Measurements from ENCODE around the gene PAQR6. TPM values are rescaled to one million over a fixed set of nuclear protein-coding genes. Genes with fewer than 3 reads are reported as not detected.

The PAQR6 gene
- total RNA-seq, 4 donors from 2014 or later: 0.88 to 3.4 (median 2.0) TPM

DNA sequence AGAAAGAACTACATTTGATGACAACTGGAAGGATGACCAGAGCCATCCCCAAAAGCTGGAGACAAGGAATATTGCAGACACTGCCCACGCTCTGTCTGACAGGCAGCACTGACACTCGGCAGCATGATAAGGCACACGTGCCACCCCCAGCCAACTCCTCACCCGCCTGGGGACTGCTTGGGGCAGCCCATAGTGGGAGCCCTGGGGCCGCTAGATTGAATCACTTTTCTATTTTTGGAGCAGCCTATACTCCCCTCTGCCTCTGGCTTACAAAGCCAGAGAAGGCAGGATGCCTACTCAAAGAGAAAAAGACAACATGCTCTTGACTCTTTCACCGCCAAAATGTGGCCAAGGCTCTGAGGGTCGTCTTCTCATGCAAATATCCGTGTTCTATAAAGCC is 33.4 kb upstream of the PAQR6 start:
- peaks cover 15 to 55% (median 24%) of the 10 kb centered on the region in 3 donors for H3K36me3 ChIP-seq
- peak overlapping the region; percentile 73 to 96 (median 82) for H3K4me3 ChIP-seq
- H3K27ac ChIP-seq: peak overlapping the region; percentile 94 to 97 (median 96)
- 18 to 19% methylated on average over 7 to 8 of the region's 8 CpGs for WGBS, 2 donors
- H3K4me1 ChIP-seq: peaks cover 23 to 54% (median 24%) of the 10 kb centered on the region in 3 donors
- H3K9me3 ChIP-seq: no peaks in the 10 kb centered on the region
- no peak for DNase-seq
- H3K27me3 ChIP-seq: no peaks in the 10 kb centered on the region
- intact Hi-C loops (cut with DNase I): no loop called here
- TF ChIP-seq POLR2A (IDR thresholded peaks at IDR 0.05): no peak
- TF ChIP-seq CTCF (IDR thresholded peaks at IDR 0.05): no peak

GRCh38 chr1:156279837-156280236 is 32.0 kb upstream of the PAQR6 start:
- H3K36me3 ChIP-seq: peaks cover 20 to 57% (median 31%) of the 10 kb centered on the region in 3 donors
- 78 to 91% methylated on average over 3 of the region's 3 CpGs for WGBS, 2 donors
- no peaks in the 10 kb centered on the region for H3K27me3 ChIP-seq
- no peak for TF ChIP-seq CTCF (IDR thresholded peaks at IDR 0.05)
- no peak for TF ChIP-seq POLR2A (IDR thresholded peaks at IDR 0.05)
- intact Hi-C loops (cut with DNase I): no loop called here
- no peak for DNase-seq
- H3K9me3 ChIP-seq: no peaks in the 10 kb centered on the region
- no peak overlapping the region for H3K4me3 ChIP-seq
- H3K4me1 ChIP-seq: peaks cover 19 to 40% (median 21%) of the 10 kb centered on the region in 3 donors
- H3K27ac ChIP-seq: no peak overlapping the region

DNA sequence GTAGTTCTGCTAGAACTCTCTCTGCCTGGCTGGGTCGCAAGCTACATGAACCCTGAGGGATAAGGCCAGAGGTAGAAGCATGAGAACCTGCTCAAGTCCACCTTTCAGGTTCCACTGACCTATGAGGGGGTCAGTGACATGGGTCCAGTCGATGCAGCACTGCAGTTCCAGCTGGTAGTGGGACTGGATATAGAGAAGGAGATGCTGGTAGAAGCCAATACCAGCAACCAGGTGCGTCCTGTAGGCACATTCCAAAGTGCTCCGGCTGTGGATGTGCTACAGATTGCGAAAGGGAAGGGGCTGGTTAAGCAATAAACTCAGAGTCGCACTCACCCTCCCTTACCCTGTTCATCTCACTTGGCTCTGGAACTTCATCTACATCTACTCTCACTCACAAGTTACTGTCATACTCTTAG is 29.1 kb upstream of the PAQR6 start:
- 47 to 73% methylated on average over 5 to 6 of the region's 6 CpGs for WGBS, 2 donors
- TF ChIP-seq CTCF (IDR thresholded peaks at IDR 0.05) (no peak), POLR2A (IDR thresholded peaks at IDR 0.05) (no peak)
- intact Hi-C loops (cut with DNase I): no loop called here
- no peaks in the 10 kb centered on the region for H3K9me3 ChIP-seq
- H3K27me3 ChIP-seq: no peaks in the 10 kb centered on the region
- peak overlapping the region in 1 of 4 donors; percentile 1 for H3K27ac ChIP-seq
- H3K4me1 ChIP-seq: peaks cover 9 to 23% (median 10%) of the 10 kb centered on the region in 3 donors
- H3K36me3 ChIP-seq: peaks cover 30 to 86% (median 59%) of the 10 kb centered on the region in 3 donors
- no peak overlapping the region for H3K4me3 ChIP-seq
- no peak for DNase-seq

GRCh38 chr1:156276532-156276931 is 28.7 kb upstream of the PAQR6 start:
- intact Hi-C loops (cut with DNase I): no loop called here
- Histone ChIP-seq H3K36me3 (peaks cover 33 to 90% (median 63%) of the 10 kb centered on the region in 3 donors), H3K4me3 (no peak overlapping the region), H3K9me3 (no peaks in the 10 kb centered on the region), H3K27me3 (no peaks in the 10 kb centered on the region), H3K4me1 (peaks cover 6 to 19% (median 8%) of the 10 kb centered on the region in 3 donors), H3K27ac (peak overlapping the region in 1 of 4 donors; percentile 1)
- no peak for DNase-seq
- TF ChIP-seq POLR2A (IDR thresholded peaks at IDR 0.05) (no peak), CTCF (IDR thresholded peaks at IDR 0.05) (no peak)

GRCh38 chr1:156270314-156270713 is 22.5 kb upstream of the PAQR6 start:
- WGBS, 2 donors: 74 to 90% methylated on average over 3 of the region's 3 CpGs
- no peak for DNase-seq
- no peaks in the 10 kb centered on the region for H3K9me3 ChIP-seq
- no peak for TF ChIP-seq CTCF (IDR thresholded peaks at IDR 0.05)
- H3K4me3 ChIP-seq: no peak overlapping the region
- H3K27ac ChIP-seq: peak overlapping the region in 2 of 4 donors; percentile 49 to 72
- H3K27me3 ChIP-seq: no peaks in the 10 kb centered on the region
- intact Hi-C loops (cut with DNase I): no loop called here
- H3K36me3 ChIP-seq: peaks cover 50 to 100% (median 80%) of the 10 kb centered on the region in 3 donors
- peaks cover 0 to 16% (median 0%) of the 10 kb centered on the region in 3 donors for H3K4me1 ChIP-seq
